C4-2B (cell line): ENCODE data around the gene NHERF1.

Experiments used
- H3K27ac ChIP-seq: fragments of 450-650 bp; 2 replicates; pipeline ENCODE4 v1.5.1; 2017
- ZFX ChIP-seq: fragments of 450-650 bp; IDR thresholded peaks from 2 replicates; pipeline ENCODE4 v1.6.1; 2017
- TF ChIP-seq, protein P1 (sequence below): fragments of 450-650 bp; conservative IDR thresholded peaks from 2 replicates; pipeline ENCODE4 v1.5.1; 2017; ENCODE audit warnings: mild to moderate bottlenecking

Gene NHERF1

GRCh38 chr17:74757502-74757901, 9.1 kb downstream of the NHERF1 start:
- TF ChIP-seq ZFX, result no peak
- TF ChIP-seq, protein P1, sequence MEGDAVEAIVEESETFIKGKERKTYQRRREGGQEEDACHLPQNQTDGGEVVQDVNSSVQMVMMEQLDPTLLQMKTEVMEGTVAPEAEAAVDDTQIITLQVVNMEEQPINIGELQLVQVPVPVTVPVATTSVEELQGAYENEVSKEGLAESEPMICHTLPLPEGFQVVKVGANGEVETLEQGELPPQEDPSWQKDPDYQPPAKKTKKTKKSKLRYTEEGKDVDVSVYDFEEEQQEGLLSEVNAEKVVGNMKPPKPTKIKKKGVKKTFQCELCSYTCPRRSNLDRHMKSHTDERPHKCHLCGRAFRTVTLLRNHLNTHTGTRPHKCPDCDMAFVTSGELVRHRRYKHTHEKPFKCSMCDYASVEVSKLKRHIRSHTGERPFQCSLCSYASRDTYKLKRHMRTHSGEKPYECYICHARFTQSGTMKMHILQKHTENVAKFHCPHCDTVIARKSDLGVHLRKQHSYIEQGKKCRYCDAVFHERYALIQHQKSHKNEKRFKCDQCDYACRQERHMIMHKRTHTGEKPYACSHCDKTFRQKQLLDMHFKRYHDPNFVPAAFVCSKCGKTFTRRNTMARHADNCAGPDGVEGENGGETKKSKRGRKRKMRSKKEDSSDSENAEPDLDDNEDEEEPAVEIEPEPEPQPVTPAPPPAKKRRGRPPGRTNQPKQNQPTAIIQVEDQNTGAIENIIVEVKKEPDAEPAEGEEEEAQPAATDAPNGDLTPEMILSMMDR, result no peak
- H3K27ac ChIP-seq, result peak overlapping the region; percentile 98

DNA sequence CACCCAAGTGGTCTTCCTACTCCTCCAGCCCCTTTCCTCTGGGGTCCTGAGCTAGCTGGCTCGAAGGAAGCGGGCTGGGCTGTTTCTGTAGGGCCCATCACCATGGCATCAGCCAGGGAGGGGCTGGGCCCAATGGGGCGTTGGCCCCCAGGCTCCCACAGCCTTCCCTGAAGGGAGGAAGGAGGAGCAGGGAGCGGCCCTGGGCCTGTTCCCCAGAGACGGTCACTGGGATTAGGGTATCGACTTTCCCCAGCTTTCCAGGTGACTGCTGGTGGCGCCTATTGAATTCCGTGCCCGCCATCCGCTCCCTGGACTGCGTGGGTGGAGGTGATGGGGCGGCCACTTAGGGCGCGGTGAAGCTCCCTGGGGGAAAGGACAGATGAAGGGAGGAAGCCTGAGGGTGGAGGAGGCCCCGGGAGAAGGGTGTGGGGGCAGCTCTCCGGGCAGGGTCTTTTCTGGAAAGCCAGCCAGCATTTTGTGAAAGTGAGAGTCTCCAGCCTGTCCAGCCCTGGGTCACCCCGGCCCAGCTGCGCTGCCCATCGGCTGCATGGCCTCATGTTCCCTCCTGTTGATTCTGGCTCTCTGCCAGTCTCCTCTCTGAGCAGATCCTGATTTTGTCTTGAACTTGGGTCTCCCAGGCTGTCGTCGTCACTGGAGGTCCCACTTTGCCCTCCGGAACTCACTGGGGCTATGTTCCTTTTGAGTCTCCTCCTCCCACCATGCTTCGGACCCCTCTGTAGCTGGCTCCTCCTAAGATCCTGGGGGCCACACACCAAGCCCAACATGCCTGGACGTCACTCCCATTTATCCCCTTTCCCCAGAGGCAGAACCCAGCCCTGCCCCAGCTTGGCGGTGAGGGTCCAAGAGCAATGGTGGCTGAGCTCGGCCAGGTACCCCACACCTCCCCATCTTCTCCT, 9.8 kb downstream of the NHERF1 start:
- TF ChIP-seq ZFX, result no peak
- TF ChIP-seq, protein P1, result no peak
- H3K27ac ChIP-seq, result peak overlapping the region; percentile 98

DNA sequence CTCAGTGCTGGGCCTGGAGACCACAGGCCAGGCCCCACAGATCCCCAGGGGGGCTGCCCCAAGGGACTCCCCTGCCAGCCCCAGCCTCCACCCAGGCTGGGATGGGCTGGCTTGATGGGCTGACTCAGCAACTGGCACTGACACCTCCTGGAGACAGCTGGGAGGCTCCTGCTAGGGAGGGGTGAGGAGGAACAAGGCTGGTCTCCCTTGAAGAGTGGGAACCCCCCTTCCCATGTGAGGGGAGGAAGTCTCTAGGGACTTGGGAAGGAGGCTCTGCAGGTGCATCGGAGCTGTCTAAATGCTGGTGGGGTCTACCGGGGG, 10.4 kb downstream of the NHERF1 start:
- peak overlapping the region; percentile 98 for H3K27ac ChIP-seq
- TF ChIP-seq, protein P1, result no peak
- TF ChIP-seq ZFX, result no peak

- TF ChIP-seq, protein P1, result no peak
- no peak for TF ChIP-seq ZFX
- H3K27ac ChIP-seq, result peak overlapping the region; percentile 98
Measured at GRCh38 chr17:74759243-74759801, 10.9 kb downstream of the NHERF1 start.

DNA sequence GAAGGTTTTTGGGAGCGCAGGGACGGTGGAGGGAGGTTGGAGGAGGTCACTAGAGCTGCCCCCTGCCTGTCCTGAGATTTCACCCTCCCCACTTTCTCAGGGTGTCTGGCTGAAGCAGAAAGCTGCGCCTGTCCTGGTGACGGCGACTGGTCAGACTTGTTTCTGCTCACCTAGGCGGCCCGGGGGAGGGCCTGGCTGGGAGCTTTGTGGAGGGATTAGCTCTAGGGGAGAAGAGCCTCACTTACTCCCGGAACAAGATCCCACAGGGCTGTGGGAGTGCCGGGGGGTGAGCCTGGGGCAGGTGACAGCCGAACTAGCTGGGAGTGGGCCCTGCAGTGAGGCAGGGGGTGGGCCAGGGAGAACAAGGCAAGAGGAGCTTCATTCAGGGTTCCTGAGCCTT, 11.5 kb downstream of the NHERF1 start:
- TF ChIP-seq, protein P1, result no peak
- no peak for TF ChIP-seq ZFX
- H3K27ac ChIP-seq, result peak overlapping the region; percentile 98

DNA sequence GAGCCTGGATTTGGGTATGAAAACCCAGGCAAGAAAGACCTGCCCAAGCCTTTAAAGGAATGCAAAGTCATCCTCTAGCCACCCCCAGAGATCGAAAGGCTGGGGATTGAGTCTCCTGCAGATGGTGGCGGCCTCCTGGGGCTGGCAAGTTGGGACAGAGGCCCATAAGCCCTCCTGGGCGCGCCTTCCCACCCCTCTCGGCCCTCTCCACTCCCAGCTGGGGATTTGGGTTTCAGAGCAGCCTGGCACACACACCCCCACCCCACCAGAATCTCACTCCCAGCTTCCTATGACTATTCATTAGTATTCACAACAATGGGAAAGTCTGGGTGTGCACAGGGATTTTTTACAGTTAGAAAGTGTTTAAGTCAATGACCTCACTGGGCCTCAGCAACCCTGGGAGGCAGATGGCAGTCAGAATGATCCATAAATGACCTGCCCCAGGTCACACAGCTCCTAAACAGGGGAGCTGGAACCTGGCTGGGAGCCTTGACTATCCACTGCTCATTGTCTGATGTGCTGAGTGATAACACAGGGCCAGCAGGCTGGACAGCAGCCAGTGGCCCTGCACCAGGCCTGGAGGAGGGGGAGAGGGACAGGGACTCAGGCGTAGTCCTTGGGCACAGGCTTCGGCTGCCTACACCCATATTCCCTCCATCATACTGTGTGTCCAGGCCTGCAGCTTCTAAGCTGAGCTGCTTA, 12.1 kb downstream of the NHERF1 start:
- H3K27ac ChIP-seq, result peak overlapping the region; percentile 98
- TF ChIP-seq, protein P1, result no peak
- TF ChIP-seq ZFX, result 0 out of 2 replicates have a peak, but pooled peaks have one; percentile 22

DNA sequence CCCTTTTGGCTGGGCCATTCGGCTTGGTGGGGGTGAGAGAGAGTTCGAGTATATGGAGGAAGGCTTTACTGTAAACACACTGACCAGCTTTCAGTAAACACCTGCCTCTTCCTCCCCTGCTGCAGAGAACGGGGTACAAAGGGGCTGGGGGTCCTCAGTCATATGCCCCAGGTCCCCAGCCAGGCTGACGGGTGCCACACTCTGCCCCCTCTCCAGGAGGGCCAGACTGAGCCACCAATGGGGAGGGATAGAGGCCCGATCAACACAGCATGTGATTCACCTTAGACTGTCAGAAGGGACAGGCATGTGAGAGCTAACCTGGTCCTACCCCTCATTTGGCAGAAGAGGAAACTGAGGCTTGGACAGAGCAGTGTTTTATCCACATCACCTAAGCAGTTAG, 13.0 kb downstream of the NHERF1 start:
- TF ChIP-seq, protein P1, result no peak
- TF ChIP-seq ZFX, result no peak
- H3K27ac ChIP-seq, result peak overlapping the region; percentile 98
